ENCODE measurements around the gene ABCA8.

Gene ABCA8

DNA sequence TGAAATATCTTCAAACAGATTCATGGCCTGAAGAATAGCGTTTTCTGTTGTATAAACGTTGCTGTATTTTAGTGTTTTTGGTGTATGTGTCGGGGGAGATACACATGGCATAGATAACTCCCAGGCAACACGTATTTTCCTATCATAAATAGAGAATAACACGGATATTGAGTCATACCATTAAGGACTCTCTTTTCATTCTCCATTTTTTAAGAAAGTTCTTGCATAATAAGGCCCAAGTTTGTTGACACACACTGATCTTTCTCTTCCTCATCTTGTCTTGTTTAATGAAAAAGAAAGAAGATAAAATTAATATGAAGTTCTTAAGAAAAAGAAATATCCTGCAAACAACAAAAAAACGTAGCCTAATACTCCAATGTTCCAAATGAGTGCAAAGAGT, 13.4 kb downstream of the ABCA8 start:
- no peak for DNase-seq

DNA sequence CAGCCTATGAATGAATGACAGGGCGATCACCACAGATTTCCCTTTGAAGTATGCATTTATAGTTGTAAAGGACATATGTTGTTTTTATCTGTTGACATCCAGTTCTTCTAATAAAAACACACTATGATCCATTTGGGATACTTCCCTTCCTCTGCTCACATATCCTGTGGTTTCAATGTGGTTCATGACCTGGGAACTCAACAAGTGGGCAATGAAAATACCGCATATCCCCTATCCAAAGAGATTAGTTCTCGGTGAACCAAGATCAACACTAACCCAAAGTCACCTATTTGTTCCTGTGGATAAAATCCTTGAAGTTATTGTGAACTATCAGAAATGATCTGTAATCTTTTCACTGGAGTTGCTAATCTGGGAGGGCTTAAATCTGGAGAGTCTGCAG, 16.0 kb downstream of the ABCA8 start:
- DNase-seq, result no peak

DNA sequence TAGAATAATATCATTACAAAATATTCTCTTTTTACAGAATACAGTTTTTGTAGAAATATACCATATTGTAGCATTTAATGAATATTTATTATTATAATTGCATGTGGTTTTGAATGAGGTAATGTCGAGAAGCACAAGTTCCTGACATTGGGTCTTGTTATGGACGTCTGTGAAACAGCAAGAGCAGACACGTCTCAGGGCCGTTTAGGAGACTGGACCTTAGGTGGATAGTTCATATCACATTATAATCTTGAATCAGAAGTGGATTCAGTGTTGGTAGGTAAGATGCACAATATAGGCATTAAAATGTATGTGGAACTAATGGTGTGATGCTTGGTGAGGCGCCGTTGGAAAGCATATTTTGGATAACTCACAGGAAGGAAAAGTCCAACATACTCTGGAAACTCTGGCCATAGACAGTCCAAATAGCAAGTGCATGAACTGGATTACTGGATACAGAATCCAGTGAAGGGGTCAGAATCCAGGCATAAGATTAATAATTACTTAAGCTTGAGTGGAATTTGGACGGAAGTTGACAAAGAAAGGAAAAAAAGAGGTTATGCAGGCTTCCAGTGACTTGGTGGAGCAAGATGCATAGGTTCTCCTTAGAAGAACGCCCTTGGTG, 17.2 kb downstream of the ABCA8 start:
- DNase-seq, result no peak

DNA sequence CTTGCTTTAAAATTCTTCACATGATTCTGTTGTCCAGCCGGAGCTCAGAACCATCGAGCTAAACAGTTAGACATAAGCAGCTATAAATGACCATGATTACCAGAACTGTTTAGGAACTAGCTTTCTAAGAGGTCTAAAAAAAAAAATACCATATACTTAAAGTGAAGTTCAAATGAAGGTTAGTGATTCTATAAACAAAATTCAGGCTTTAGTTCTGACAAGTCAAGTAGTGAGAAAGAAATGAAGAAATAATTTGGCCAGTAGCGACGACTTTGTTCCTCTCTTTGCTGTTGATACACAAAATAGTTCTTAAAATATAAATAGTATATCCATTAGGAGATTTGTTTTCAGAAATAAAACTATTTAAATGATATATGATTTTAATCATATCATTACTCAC, 27.7 kb downstream of the ABCA8 start:
- no peak for DNase-seq

DNA sequence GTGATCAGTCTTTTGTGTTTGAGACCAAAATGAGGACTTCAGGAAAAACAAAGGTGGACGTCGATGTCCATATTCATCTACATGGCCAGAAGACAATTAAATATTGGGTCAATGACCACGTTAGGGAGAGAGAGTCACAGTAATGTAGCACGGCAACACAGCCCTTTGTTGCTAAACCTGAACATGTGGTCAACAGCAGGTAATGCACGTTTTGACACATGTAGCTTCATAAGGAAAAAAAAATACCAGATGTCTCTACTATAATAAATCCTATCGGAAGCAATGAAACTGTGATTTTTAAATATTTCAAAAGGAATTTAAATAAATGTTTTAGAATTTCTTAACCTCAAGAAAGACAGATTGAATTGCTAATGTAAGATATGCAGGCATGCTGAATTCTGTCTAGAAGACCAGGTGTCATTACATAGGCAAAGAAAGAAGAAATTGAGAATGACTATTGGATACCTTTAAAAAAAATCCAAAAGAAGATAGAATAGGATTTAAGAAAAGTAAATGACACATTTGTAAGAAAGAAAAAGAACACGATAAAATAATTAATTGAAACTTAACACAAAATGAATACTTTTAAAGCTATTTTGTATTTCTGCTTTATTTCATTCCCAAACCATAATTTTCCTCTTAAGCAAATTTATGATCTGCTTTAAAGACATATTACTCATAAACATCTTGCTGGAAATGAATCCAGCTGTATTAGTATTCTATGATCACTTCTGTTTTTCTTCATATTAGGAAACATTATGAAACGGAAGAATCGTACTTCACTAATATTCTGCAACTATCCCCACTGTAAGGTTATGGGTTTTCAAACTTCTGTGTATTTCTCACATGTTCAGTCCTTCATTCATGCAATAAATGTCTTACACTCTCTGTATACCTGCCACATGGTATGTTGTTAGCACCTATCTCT, 30.1 kb downstream of the ABCA8 start:
- DNase-seq, result no peak

DNA sequence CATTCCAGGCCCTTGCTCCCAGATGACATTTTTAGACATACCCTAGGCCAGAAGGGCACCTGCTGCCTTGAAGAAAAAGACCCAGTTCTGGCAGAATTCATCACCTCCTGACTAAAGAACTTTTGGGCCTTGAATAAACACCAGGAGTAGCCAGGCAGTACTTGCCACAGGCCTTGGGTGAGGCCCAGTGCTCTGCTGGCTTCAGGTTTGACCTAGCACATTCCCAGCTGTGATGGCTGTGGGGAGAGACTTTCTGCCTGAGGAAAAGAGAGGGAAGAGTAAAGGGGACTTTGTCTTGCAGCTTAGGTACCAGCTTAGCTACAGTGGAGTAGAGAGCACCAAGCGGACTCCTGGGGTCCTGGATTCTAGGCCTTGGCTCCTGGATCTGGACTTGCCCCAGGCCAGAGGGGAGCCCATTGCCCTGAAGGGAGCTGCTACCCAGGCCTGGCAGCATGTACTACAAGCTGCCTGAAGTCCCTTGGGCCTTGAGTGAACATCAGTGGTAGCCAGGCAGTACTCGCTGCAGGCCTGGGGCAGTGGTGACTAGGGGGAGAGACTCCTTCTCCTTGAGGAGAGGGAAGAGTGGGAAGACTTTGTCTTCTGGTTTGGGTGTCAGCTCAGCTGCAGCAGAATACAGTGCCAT, 44.3 kb downstream of the ABCA8 start:
- DNase-seq, result no peak

DNA sequence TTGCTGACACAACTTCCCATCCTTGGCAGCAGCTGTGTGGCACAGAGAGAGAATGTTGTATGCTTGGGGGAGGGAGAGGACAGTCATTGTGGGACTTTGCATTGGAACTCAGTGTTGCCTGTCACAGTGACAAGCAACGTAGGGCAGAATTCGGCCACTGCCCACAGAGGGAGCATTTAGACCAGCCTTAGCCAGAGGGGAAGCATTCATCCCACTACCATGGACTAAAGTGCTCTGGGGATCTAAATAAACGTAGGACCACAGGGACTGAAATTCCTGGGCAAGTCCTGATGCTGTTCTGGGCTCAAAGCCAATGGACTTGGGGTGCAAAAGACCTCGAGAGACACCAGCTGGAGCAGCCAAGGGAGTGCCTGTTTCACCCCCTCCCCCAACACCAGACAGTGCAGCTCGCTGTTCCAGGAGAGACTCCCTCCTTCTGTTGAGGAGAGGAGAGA, 44.9 kb downstream of the ABCA8 start:
- DNase-seq, result no peak

DNA sequence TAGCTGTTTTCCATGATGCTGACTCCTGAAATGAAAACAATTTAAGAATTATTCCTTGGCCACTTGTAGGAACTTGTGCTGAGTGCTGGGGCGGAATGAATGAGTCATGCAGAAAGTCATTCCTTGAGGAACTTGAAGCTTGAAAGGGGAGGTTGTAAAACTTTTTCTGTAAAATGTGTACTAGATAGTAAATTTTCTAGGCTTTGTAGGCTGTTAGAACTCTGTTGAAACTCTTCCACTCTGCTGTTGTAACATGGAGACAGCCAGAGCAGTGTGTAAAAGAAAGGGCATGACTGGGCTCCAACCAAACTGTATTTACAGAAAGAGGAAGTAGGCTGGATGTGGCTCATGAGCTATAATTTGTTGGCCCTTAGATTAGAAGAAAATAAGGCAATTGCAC, 46.1 kb downstream of the ABCA8 start:
- no peak for DNase-seq

DNA sequence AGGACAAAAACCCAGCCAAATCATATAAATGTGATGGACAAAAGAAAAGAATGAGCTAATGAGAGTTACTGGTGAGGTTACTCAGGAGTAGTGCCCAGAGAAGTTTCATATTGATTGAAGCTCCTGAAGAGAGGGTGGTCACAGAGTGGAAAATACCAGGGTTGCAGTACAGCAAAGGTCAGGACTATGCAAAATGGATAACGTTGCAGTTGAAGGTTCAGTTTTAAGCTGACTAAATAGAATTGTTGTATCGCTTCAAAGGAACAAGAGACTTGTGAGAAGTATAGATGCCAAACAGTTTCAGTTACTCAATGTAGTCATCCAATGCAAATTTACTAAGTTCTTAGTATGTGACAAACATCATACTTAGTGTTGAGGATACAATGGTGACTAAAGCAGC, 47.1 kb downstream of the ABCA8 start:
- DNase-seq, result no peak

DNA sequence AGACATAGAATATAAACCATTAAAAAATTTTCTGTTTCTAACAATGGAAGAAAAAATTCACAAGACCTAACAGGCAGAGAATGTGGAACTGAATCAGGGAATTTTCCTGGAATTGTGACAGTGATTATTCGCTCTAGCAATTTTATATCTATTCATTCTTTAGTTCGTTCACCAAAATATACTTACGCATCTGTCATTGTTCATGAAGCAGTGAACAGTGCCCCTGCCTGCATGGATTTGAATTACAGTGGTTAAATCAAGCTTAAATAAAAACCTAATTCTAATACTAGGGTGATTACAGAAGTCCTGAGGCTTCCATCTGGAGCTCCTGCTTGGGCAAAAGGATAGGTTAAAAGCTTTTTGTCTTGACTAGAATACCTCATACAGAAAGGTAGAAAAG, 48.6 kb downstream of the ABCA8 start:
- no peak for DNase-seq

DNA sequence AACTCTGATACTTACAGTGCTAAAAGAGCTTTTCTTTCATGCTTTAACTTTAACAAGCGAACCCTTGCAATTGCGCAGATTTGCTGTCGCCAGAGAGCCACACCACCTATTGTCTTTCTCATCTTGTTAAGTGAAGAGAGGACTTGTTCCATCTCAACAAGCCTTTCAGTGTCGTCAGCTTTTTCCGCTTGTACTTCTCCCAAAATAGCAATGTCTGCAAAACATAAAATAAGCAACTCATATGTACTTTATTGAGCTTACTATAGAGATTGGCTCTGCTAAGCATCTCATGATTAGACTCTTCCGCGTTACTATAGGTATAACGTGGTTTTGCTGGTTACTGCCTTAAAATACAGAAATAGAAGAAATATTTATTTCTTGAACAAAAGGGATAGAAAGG, 51.9 kb downstream of the ABCA8 start:
- DNase-seq, result no peak

DNA sequence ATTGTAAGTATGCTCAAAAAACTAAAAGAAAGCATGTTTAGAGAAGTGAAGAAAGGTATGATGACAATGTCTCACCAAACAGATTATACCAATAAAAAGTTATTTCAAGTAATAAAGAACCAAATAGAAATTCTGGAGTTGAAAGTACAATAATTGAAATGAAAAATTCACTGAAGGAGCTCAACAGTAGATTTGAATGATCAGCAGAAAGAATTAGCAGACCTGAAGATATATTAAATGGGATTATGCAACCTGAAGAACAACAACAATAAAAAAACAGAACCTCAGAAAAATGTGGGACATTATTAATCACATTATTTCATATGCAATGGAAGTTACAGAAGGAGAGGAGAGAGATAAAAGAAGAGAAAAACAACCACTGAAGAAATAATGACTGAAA, 57.6 kb downstream of the ABCA8 start:
- no peak for DNase-seq

DNA sequence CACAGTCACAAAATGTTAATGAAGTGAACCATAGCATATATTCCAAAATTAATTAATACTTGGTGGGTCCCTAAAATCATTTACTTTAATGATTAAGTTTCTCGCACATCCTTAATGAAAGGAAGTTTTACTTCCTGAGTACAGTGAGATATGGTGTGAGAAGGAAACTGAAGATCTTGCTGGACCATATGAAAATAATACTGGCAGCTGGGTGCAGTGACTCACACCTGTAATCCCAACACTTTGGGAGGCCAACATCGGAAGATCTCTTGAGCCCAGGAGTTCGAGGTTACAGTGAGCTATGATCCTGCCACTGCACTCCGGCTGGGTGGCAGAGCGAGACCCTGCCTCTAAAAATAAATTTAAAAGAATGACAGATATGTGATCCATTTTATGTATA, 62.5 kb downstream of the ABCA8 start:
- DNase-seq, result no peak

DNA sequence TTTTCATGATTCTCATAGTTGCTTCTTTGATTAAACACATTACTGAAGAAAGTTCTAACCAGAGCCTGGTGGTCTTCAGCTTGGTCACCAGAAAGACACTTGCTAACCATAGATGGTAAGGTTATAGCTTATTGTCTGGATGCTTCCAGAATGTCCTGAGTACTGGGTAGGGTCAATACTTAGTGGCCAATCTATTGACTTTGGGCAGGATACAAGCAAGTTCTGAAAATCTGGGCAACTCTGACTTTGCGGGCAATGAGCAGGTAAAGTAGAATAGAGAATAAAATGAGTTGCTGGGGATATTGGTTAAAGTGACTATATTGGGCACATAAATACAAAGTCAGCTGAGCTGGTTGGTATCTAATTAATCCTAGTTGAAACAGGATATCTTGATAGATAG, 63.0 kb downstream of the ABCA8 start:
- DNase-seq, result no peak

DNA sequence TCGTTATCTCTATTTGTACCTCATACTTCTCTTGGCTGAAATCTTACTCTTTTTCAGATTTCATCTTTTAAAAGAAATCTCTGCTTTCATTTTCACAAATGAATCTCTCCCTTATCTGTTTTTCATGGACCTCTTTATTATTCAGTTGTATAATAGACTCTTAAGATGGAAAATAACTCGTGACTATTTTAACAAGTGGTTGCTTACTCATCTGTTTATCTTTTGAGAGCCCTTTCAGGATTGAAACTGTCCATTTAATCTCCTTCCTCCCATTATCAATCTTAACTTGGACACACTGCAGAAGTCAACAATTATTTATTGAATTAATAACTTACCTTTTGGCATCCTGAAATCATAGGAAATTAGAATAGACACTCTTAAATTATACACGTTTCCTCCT, 68.8 kb downstream of the ABCA8 start:
- no peak for DNase-seq

DNA sequence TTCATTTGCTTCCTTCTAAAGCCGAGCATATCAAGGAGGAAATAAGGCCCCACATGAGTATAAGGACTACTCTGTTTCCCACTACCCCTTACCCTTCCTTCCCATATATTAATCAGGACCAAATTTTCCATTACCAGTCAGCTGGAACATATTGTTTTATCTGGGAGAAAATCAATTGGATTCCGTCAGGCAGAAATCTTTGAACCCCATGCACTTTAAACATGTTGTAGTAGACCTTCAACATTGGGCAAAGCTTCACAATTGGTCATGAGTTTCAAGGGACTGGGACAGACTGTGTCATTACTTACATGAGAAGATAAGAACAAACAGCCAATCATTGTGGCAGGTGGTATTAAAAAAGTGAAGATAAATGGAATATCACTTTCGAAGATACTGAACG, 70.3 kb downstream of the ABCA8 start:
- no peak for DNase-seq

DNA sequence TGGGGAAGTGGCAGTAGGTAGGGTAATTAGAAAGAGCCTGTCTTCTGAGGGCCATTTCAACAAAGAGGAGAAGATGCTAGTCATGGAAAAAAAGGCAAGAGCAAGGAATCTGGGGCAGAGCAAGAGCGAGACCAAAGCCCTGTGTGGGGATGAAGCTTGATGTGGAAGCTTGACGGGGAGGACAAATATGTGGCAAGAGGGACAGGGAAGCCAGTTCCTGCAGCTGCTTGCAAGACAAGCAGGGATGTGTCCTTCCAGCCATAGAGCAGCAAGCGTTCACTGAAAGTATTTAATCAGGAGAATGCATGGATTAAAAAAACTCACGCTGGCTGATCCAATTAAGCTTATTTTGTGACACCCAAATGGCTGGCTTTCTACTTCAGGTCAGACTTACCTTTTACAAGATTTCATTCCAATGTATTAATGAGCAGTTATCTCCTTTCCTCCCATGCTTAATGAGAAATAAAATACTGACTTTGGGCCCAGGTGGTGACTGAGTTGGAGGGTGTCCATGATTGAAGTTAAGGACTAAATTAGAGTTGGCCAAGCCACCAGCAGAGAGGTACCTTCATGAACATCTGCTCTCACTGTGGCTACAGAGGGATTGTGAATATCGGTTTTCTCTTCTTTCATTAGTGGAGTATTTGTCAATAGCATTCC, 76.8 kb downstream of the ABCA8 start:
- DNase-seq, result no peak

DNA sequence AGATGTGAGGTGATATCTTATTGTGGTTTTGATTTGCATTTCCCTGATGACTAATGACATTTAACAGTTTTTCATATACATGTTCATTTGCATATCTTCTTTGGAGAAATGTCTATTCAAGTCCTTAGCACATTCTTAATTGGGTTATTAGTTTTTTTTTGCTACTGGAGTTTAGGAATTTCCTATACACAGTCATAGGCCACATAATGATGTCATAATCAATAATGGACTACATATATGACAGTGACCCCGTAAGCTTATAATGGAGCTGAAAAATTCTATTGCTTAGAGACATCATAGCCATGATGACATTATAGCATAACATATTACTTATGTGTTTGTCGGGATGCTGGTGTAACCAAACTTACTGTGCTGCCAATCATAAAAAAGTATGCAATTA, 83.7 kb downstream of the ABCA8 start:
- DNase-seq, result no peak

DNA sequence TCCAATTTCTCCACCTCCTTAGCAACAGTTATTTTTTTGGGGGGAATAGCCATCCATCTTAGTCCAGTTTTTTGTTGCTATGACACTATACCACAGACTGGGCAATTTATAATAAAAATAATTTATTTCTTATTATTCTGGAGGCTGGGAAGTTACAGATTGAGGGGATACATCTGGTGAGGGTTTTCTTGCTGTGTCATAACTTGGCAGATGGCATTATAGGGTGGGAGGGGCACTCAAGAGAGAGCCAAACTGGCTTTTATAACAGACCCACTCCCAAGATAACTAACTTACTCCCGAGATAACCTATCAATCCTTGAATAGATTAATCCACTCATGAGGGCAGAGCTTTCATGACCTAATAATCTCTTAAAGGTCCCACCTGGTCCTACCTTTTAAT, 84.2 kb downstream of the ABCA8 start:
- no peak for DNase-seq

DNA sequence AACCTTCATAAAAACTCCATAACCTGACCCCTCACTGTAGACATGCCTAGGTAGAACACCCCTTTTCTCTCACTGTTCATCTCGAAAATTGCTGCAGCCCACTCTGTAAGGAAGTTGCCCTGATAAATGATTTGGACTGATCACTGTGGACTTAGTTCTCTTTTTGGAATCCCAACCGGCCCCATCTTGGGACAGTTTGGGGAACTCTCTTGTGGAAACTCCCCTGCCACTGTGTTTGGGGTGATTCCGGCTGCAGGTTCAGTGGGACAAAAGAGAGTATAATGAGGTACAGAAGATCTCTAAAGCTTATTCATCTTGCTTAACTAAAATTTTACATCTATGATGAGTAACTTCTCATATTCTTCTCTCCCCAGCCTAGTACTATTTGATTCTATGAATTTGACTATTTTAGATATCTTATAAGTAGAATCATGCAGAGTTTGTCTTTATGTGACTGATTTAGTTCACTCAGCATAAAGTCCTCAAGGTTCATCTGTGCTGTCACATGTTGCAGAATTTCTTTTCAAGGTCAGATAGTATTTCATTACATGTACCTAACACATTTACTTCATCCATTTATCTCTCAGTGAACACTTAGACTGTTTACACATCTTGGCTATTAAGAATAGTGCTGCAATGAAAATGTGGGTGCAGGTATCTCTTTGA, 84.9 kb downstream of the ABCA8 start:
- no peak for DNase-seq

DNA sequence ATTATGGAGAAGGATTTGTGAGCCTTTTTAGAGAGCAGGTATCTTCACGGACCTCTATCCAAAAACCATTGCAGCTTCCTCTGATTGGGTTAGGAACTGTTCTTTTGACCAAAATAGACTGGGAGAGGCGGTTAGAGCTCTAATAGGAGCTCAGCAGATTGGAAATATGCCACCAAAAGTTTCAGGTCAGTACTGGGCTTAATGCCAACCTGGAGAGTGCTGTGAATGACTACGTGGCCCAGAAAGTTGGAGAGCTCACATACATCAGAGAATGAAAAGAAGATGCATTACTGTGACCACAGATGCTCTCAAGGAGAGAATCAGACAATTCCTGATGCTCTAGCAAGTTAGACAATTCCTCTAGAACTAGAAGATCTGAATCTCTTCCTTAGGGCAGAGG, 86.5 kb downstream of the ABCA8 start:
- DNase-seq, result no peak

DNA sequence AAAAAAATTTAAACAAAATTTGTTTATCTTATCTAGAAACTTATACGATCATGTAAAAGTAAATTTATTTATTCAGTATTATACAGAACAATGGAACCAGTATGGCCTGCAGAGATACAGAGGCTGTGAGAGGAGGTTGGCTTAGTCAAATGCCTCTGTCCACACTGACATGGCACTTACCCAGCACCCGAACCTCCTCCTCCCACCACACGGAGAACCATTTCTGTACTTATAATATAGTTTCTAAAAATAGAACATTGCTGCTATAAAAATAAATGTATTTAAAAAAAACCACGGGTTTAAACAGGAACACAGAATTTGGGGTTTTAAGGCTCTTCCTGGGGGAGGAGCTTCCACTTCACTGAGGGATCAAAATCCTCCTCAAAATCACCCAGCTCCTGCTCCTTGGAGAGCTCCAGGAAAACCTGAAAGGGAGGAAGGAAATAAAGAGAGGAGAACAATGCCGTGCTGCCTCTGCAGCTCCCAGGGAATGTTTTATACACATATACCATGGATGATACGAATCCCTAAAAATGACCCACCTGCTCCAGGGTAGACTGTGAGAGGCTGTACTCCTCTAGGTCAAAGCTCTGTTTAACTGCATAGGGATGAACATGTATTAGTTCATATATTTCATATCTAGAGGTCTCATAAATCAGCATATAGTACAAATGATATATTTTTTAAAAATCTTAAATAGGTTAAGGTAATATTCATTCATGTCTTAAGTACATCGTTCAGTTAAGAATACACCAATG, 87.3 kb downstream of the ABCA8 start:
- DNase-seq, result no peak

Measured in stimulated activated CD4-positive, alpha-beta T cell treated with anti-CD3 and anti-CD28 coated beads, Interleukin-2, amount 100 ng/mL, for 48 hours (primary cell).